Measurements from ENCODE around the gene IRS4.

Gene IRS4

DNA sequence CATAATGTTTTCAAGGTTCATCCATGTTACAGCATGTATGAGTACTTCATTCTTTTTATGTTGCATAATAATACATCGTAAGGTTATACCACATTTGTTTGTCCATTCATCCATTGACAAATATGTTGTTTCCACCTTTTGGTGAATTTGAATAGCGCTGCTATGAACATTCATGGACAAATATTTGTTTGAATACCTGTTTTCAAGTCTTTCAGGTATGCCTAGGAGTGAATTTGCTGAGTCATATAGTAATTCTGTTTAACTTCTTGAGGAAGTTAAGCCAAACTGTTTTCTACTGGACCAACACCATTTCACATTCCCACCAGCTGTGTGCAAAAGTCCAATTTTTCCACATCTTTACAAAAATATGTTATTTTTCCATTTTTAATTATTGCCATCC lies 31.5 kb downstream of the IRS4 start:
- Histone ChIP-seq H3K9me3 (ENCODE audit: control insufficient read depth, insufficient read depth, low read depth, low read length) (no peaks in the 10 kb centered on the region), H3K4me1 (ENCODE audit: control insufficient read depth, insufficient read depth, low read length) (no peaks in the 10 kb centered on the region), H3K4me3 (ENCODE audit: low read depth, low read length) (no peak overlapping the region), H3K36me3 (ENCODE audit: control insufficient read depth in 2 of 2, insufficient read depth in 1 of 2, low read length in 2 of 2) (no peaks in the 10 kb centered on the region), H3K27ac (ENCODE audit: extremely low read depth, low read depth, low read length) (no peak overlapping the region)
- ChIA-PET CTCF (interaction anchor here (0.8 kb wide), 1 partner anchor 1144 kb away, joined by 7 read pairs; no protein-coding TSS in a partner anchor), POLR2A (no interaction called here)
- no peak for TF ChIP-seq ZNF548 (tag by site-specific recombination; IDR thresholded peaks at IDR 0.05)
- TF ChIP-seq ZNF558 (tag by site-specific recombination; IDR thresholded peaks at IDR 0.05): no peak
- TF ChIP-seq ZNF175 (tag by site-specific recombination; IDR thresholded peaks at IDR 0.05): no peak
- no peak for TF ChIP-seq ZNF155 (tag by site-specific recombination; IDR thresholded peaks at IDR 0.05)
- TF ChIP-seq ZNF701 (tag by site-specific recombination; IDR thresholded peaks at IDR 0.05): no peak
- TF ChIP-seq, protein P1, sequence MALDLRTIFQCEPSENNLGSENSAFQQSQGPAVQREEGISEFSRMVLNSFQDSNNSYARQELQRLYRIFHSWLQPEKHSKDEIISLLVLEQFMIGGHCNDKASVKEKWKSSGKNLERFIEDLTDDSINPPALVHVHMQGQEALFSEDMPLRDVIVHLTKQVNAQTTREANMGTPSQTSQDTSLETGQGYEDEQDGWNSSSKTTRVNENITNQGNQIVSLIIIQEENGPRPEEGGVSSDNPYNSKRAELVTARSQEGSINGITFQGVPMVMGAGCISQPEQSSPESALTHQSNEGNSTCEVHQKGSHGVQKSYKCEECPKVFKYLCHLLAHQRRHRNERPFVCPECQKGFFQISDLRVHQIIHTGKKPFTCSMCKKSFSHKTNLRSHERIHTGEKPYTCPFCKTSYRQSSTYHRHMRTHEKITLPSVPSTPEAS (tag by site-specific recombination; IDR thresholded peaks at IDR 0.05): no peak
- TF ChIP-seq ZSCAN30 (tag by site-specific recombination; IDR thresholded peaks at IDR 0.05): no peak
- no peak for TF ChIP-seq ZNF138 (tag by site-specific recombination; IDR thresholded peaks at IDR 0.05; ENCODE audit: borderline replicate concordance)

DNA sequence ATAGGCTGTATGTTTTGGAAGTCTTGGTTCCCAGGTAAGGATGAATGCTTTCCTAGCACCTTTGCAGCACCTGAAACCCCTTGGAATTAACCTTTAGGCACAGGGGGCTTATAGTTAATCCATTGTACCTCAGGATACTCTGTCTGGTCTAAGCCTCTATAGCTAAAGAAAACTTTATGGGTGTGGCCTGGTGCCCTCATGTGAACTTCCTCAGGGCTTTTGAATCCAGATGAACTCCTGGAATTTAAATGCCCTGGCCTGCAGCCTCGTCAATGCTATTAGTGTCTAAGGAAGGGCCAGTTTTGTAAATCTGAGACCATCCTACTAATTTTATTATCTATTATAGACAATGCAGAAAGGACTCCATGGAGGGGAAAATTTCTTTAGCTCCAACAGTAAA lies 33.8 kb downstream of the IRS4 start:
- H3K9me3 ChIP-seq (ENCODE audit: control insufficient read depth, insufficient read depth, low read depth, low read length): no peaks in the 10 kb centered on the region
- no peaks in the 10 kb centered on the region for H3K4me1 ChIP-seq (ENCODE audit: control insufficient read depth, insufficient read depth, low read length)
- H3K4me3 ChIP-seq (ENCODE audit: low read depth, low read length): no peak overlapping the region
- CTCF ChIA-PET: interaction anchor here (1.3 to 1.4 kb wide), 2 partner anchors 10 to 503 kb away, joined by 4 read pairs; no protein-coding TSS in a partner anchor
- no peak overlapping the region for H3K27ac ChIP-seq (ENCODE audit: extremely low read depth, low read depth, low read length)
- H3K36me3 ChIP-seq (ENCODE audit: control insufficient read depth in 2 of 2, insufficient read depth in 1 of 2, low read length in 2 of 2): no peaks in the 10 kb centered on the region
- POLR2A ChIA-PET: no interaction called here
- TF ChIP-seq PRDM4 (tag by site-specific recombination; IDR thresholded peaks at IDR 0.05) (no peak), ZNF169 (tag by site-specific recombination; IDR thresholded peaks at IDR 0.05) (no peak), ZNF626 (tag by site-specific recombination; IDR thresholded peaks at IDR 0.05) (no peak), ZNF19 (tag by site-specific recombination; IDR thresholded peaks at IDR 0.05; ENCODE audit: low read depth) (no peak), ZNF202 (tag by site-specific recombination; IDR thresholded peaks at IDR 0.05; ENCODE audit: borderline replicate concordance) (no peak), ZNF623 (tag by site-specific recombination; IDR thresholded peaks at IDR 0.05) (no peak), PRDM2 (tag by site-specific recombination; IDR thresholded peaks at IDR 0.05; ENCODE audit: borderline replicate concordance) (no peak), ZNF449 (tag by site-specific recombination; IDR thresholded peaks at IDR 0.05) (no peak)
- TF ChIP-seq, protein P2, sequence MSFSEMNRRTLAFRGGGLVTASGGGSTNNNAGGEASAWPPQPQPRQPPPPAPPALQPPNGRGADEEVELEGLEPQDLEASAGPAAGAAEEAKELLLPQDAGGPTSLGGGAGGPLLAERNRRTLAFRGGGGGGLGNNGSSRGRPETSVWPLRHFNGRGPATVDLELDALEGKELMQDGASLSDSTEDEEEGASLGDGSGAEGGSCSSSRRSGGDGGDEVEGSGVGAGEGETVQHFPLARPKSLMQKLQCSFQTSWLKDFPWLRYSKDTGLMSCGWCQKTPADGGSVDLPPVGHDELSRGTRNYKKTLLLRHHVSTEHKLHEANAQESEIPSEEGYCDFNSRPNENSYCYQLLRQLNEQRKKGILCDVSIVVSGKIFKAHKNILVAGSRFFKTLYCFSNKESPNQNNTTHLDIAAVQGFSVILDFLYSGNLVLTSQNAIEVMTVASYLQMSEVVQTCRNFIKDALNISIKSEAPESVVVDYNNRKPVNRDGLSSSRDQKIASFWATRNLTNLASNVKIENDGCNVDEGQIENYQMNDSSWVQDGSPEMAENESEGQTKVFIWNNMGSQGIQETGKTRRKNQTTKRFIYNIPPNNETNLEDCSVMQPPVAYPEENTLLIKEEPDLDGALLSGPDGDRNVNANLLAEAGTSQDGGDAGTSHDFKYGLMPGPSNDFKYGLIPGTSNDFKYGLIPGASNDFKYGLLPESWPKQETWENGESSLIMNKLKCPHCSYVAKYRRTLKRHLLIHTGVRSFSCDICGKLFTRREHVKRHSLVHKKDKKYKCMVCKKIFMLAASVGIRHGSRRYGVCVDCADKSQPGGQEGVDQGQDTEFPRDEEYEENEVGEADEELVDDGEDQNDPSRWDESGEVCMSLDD (tag by site-specific recombination; IDR thresholded peaks at IDR 0.05): no peak
- TF ChIP-seq, protein P3, sequence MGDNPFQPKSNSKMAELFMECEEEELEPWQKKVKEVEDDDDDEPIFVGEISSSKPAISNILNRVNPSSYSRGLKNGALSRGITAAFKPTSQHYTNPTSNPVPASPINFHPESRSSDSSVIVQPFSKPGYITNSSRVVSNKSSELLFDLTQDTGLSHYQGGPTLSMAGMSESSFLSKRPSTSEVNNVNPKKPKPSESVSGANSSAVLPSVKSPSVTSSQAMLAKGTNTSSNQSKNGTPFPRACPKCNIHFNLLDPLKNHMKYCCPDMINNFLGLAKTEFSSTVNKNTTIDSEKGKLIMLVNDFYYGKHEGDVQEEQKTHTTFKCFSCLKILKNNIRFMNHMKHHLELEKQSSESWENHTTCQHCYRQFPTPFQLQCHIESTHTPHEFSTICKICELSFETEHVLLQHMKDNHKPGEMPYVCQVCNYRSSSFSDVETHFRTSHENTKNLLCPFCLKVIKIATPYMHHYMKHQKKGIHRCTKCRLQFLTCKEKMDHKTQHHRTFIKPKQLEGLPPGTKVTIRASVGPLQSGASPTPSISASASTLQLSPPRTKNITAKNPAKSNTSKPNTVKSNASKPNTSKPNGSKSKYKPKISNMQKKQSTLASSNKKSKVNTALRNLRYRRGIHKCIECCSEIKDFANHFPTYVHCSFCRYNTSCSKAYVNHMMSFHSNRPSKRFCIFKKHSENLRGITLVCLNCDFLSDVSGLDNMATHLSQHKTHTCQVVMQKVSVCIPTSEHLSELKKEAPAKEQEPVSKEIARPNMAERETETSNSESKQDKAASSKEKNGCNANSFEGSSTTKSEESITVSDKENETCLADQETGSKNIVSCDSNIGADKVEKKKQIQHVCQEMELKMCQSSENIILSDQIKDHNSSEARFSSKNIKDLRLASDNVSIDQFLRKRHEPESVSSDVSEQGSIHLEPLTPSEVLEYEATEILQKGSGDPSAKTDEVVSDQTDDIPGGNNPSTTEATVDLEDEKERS (tag by site-specific recombination; IDR thresholded peaks at IDR 0.05): no peak
